OCI-LY7 (cell line): Measurements from ENCODE around the gene ZC3H7B.

ENCODE experiments used
- EZH2phosphoT487 ChIP-seq: fragments of 200-600 bp; sonication (generic); IDR thresholded peaks from 2 replicates; pipeline ENCODE4 v1.6.1; 2018; ENCODE audit warnings: low read depth, borderline replicate concordance, mild to moderate bottlenecking, mixed run types, antibody characterized with exemption, low read length, moderate library complexity, mixed read lengths
- TF ChIP-seq, protein P1 (sequence below): fragments of 200-600 bp; sonication (generic); conservative IDR thresholded peaks from 2 replicates; pipeline ENCODE4 v1.5.1; 2014; ENCODE audit warnings: mild to moderate bottlenecking, antibody characterized with exemption, low read length, moderate library complexity, mixed read lengths

DNA sequence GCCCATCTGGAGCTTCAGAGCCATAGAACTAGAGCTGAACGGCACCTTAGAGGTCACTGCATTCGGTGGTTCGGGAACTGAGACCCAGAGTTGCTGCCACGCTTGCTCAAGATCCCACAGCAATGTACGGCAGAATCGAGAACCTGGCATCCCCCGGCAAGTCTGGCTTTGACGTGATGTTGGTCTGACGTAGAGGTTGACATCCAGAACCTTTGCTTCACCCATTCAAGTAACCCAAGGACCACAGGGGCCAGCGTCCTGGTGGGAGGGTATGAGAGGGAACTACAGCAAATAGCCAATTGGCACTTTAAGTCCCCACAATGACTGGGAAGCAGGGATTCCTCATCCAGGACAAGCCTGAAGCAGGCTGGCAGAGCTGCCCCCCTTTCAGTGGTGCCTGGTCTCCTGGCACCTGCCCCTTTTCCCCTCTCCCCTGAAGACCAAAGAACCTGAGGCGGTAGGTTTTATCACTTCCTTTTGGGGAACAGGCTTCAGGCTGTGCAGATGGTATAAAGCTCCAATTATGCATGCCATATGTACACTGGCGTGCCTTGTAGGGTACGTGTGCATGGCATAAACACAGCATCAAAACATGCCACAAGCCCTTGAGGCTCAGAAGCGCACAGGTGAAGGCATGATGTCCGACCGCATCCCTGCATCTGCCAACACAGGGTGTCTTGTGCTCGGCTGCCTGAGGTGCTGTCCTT lies 65.2 kb downstream of the ZC3H7B start:
- TF ChIP-seq, protein P1, sequence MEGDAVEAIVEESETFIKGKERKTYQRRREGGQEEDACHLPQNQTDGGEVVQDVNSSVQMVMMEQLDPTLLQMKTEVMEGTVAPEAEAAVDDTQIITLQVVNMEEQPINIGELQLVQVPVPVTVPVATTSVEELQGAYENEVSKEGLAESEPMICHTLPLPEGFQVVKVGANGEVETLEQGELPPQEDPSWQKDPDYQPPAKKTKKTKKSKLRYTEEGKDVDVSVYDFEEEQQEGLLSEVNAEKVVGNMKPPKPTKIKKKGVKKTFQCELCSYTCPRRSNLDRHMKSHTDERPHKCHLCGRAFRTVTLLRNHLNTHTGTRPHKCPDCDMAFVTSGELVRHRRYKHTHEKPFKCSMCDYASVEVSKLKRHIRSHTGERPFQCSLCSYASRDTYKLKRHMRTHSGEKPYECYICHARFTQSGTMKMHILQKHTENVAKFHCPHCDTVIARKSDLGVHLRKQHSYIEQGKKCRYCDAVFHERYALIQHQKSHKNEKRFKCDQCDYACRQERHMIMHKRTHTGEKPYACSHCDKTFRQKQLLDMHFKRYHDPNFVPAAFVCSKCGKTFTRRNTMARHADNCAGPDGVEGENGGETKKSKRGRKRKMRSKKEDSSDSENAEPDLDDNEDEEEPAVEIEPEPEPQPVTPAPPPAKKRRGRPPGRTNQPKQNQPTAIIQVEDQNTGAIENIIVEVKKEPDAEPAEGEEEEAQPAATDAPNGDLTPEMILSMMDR, result no peak
- TF ChIP-seq EZH2phosphoT487, result no peak
